WTC11 (cell line): ENCODE data around the gene TTYH1.

Experiments
- ATF1 ChIP-seq: sonication (generic); formaldehyde crosslinking; IDR thresholded peaks from 2 replicates; pipeline ENCODE4 v1.8.1; 2023; ENCODE audit warnings: mild to moderate bottlenecking, moderate library complexity, missing genetic modification reagents
- ZNF263 ChIP-seq: sonication (generic); formaldehyde crosslinking; IDR thresholded peaks from 2 replicates; pipeline ENCODE4 v1.8.1; 2022; ENCODE audit warnings: low read depth, mild to moderate bottlenecking, moderate library complexity, missing genetic modification reagents
- TF ChIP-seq, protein P1 (sequence below): fragments of 200-600 bp; IDR thresholded peaks from 2 replicates; pipeline ENCODE4 v1.8.0; 2022; ENCODE audit warnings: antibody characterized with exemption

DNA sequence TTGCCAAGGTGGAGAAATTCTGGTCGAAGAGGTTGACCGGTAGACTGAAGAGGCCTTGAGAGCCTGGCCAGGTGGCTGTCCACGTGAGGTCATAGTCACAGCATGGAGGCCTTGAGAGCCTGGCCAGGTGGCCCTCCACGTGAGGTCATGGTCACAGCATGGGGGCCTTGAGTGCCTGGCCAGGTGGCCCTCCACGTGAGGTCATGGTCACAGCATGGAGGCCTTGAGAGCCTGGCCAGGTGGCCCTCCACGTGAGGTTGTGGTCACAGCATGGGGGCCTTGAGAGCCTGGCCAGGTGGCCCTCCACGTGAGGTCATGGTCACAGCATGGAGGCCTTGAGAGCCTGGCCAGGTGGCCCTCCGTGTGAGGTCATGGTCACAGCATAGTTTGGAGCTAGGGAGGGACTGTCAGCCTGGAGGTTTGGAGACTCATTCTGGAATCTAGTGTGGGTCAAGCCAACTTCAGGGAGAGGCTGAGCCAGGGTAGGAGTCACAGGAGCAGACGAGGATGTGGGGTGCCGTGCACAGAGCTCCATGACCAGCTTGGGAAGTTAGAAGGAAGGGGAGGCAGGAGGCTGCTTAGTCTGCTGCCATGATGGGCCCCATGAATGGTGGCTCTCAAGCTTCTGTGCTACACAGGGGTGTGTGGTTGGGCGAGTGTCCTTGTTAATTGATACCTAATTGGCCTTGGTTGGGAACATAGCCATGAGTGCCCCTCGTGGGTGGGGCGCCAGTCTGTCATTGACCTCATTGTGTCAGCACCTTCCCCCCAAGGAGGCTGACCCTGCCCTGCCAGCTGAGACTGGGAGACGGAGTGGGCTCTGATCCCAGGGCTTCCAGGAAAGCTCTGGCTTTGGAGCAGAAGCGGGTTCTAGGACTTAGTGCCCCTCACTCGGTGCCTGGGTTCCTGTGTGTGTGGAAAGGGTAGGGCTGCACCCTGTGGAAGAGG, 44.3 kb downstream of the TTYH1 start:
- TF ChIP-seq, protein P1, sequence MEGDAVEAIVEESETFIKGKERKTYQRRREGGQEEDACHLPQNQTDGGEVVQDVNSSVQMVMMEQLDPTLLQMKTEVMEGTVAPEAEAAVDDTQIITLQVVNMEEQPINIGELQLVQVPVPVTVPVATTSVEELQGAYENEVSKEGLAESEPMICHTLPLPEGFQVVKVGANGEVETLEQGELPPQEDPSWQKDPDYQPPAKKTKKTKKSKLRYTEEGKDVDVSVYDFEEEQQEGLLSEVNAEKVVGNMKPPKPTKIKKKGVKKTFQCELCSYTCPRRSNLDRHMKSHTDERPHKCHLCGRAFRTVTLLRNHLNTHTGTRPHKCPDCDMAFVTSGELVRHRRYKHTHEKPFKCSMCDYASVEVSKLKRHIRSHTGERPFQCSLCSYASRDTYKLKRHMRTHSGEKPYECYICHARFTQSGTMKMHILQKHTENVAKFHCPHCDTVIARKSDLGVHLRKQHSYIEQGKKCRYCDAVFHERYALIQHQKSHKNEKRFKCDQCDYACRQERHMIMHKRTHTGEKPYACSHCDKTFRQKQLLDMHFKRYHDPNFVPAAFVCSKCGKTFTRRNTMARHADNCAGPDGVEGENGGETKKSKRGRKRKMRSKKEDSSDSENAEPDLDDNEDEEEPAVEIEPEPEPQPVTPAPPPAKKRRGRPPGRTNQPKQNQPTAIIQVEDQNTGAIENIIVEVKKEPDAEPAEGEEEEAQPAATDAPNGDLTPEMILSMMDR, result no peak
- TF ChIP-seq ZNF263 (CRISPR knock-in tag) (no peak), ATF1 (CRISPR knock-in tag) (no peak)
